Stimulated activated naive CD4-positive, alpha-beta T cell (primary cell): ENCODE data around the gene SART1.
"Not testable (repeated sequence)": the region's sequence is repeated elsewhere in the genome, so short reads cannot be mapped to it uniquely, and the experiment has no call there.

ENCODE experiments used
- DNase-seq, 6 experiments: peaks; one replicate each; lab custom pipeline; 2025; lab: John Stamatoyannopoulos, UW

Gene SART1

DNA sequence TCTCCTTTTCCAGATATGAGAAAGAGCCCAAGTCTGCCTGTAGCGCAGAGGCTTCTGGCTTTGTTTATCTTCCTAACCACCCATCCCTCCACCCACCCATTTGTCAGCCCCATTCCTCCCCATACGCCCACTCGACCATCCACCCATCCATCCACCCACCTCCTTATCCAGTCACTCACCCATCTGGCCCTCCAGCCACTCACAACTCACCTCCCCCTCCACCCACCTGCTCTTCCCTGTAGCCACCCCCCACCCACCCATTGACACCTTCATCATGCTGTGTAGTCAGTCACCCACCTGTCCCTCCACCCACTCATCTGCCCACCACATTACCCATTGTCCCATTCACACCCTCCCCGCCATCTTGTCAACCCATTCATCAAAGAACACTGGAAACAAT is 55.8 kb downstream of the SART1 start:
- no peak for DNase-seq

DNA sequence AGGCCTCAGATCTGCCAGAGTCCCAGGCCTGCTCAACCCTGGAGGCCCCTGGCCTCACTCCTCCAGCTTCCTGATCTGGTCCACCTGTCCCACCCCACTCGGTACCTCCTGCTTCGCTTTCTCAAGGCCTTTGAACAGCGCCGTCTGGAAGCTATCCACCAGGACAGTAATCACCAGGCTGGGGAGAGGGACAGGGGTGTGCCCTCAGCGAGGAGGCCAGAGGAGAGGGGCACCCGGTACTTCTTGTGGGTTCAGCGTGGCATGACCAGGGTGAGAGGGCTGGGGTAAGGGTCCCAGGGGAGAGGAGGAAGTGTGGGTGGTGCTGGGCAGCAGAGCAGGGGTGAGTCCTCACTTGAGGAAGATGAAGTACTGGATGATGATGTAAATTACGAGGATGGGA is 58.7 kb downstream of the SART1 start:
- no peak for DNase-seq

DNA sequence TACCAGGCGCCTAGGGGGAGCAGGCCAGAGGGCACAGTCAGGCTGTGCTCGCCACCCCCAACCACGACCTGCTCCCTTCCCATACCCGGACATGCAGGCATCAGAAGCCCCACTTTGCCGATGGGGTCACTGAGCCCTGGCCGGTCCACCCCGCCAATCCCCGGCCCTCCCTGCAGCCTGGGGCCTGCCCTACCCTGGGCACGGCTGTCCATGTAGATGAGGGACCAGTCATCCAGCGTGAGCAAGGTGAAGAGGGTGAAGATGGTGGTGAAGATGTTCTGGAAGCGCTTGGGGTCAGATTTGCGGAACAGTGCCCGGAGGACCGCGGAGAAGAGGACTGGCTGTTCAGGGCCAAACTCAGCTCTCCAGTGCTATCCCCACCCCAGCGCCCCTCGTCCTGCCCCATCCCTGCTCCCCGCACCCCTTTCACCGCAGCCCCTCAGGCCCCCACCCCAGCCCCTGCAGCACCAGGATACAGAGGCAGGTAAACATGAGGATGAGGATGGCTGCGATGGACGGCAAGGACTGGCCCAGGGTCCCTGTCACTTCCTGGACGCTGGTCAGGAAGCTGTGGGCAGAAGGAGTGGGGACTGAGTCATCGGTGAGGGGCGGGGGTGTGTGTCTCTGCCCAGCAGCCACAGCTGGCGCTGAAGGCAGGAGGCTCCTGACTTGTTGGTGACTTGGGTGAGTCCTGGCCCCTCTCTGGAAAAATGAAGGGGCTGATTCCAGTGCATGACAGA is 59.3 kb downstream of the SART1 start:
- no peak for DNase-seq

- DNase-seq = peak; percentile 37 to 78 (median 68)
These were observed 61.1 kb downstream of the SART1 start for GRCh38 chr11:66022401-66023185.

DNA sequence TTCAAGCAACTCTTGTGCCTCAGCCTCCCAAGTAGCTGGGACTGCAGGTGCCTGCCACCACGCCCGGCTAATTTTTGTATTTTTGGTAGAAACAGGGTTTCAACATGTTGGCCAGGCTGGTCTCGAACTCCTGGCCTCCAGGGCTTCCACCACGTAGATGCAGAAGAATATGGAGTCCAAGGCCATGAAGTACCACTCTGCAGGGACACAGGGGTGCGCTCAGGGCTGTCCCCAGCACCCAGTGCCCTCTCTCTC is 61.6 kb downstream of the SART1 start:
- not testable (repeated sequence) for DNase-seq

- no peak for DNase-seq
These were observed 64.5 kb downstream of the SART1 start, which contains the start of gene CATSPER1 for GRCh38 chr11:66026017-66026529. Gene CATSPER1 (minus strand): TSS chr11:66026479. CDS start chr11:66026379, 100 bp downstream.
